H1 (cell line): ENCODE measurements around the gene C11orf54. TPM values are rescaled to one million over a fixed set of nuclear protein-coding genes. Genes with fewer than 3 reads are reported as not detected.

ENCODE experiments used
- ASH2L ChIP-seq: fragments of 200-600, 300-600 bp; sonication (generic); IDR thresholded peaks from one replicate; pipeline ENCODE4 v1.7.1; 2017; ENCODE audit warnings: low read length
- BCL11A ChIP-seq, 2 experiments: IDR thresholded peaks; one replicate each; pipeline ENCODE4 v1.6.1; 2011; ENCODE audit warnings: low read depth in 2 of 2, low read length in 2 of 2, mild to moderate bottlenecking in 2 of 2
- CTBP2 ChIP-seq: IDR thresholded peaks from 2 replicates; pipeline ENCODE4 v1.7.0; 2011; ENCODE audit warnings: borderline replicate concordance, mild to moderate bottlenecking, moderate library complexity, mixed read lengths, low read length; ENCODE audit not compliant: insufficient read depth, insufficient read length
- EGR1 ChIP-seq: IDR thresholded peaks from 2 replicates; pipeline ENCODE4 v1.6.1; 2011; ENCODE audit warnings: low read depth, low read length, borderline replicate concordance
- HDAC2 ChIP-seq, 2 experiments: fragments of 300-600 bp in 1 of 2; sonication (generic) in 1 of 2; IDR thresholded peaks; 2 replicates each; pipeline ENCODE4 v1.6.1; 2011 to 2012; ENCODE audit warnings: low read depth in 2 of 2, low read length in 2 of 2, mild to moderate bottlenecking in 2 of 2, moderate library complexity in 2 of 2, borderline replicate concordance in 1 of 2, inconsistent platforms in 1 of 2
- HDAC6 ChIP-seq: IDR thresholded peaks from one replicate; pipeline ENCODE4 v1.7.1; 2012; ENCODE audit warnings: low read depth, mild to moderate bottlenecking, inconsistent platforms, low read length, moderate library complexity
- JUN ChIP-seq: IDR thresholded peaks from 2 replicates; pipeline ENCODE4 v1.6.1; 2011; ENCODE audit warnings: low read depth, mild to moderate bottlenecking, improper control_type of control experiment, low read length
- KDM1A ChIP-seq: fragments of 200-600, 300-600 bp; sonication (generic); IDR thresholded peaks from 2 replicates; pipeline ENCODE4 v1.7.1; 2016; ENCODE audit warnings: mild to moderate bottlenecking, low read length, borderline replicate concordance
- KDM4A ChIP-seq: IDR thresholded peaks from one replicate; pipeline ENCODE4 v1.7.1; 2012; ENCODE audit warnings: low read depth, mild to moderate bottlenecking, moderate library complexity, low read length, inconsistent platforms; ENCODE audit not compliant: severe bottlenecking
- KDM5A ChIP-seq: fragments of 200-600 bp; IDR thresholded peaks from 2 replicates; pipeline ENCODE4 v1.7.1; 2012; ENCODE audit warnings: mild to moderate bottlenecking, low read length, inconsistent platforms, mixed read lengths
- POU5F1 ChIP-seq: IDR thresholded peaks from 2 replicates; pipeline ENCODE4 v1.6.1; 2011; ENCODE audit warnings: low read depth, mild to moderate bottlenecking, low read length, moderate library complexity
- SAP30 ChIP-seq: fragments of 300-600 bp; sonication (generic); IDR thresholded peaks from 2 replicates; pipeline ENCODE4 v1.7.1; 2012; ENCODE audit warnings: low read length, moderate library complexity, mild to moderate bottlenecking, inconsistent platforms; ENCODE audit not compliant: insufficient read depth, insufficient replicate concordance
- SIX5 ChIP-seq: IDR thresholded peaks from 2 replicates; pipeline ENCODE4 v1.6.1; 2011; ENCODE audit warnings: mild to moderate bottlenecking, low read depth, low read length
- SP2 ChIP-seq: IDR thresholded peaks from 2 replicates; pipeline ENCODE4 v1.6.1; 2012; ENCODE audit warnings: mild to moderate bottlenecking, low read length, inconsistent platforms
- SP4 ChIP-seq: IDR thresholded peaks from 2 replicates; pipeline ENCODE4 v1.6.1; 2012; ENCODE audit warnings: low read length, inconsistent platforms
- TAF7 ChIP-seq: optimal IDR thresholded peaks from 2 replicates; pipeline ENCODE3; 2011; ENCODE audit warnings: low read depth, mild to moderate bottlenecking, inconsistent platforms, low read length, moderate library complexity, borderline replicate concordance
- USF2 ChIP-seq: IDR thresholded peaks from 2 replicates; pipeline ENCODE4 v1.6.1; 2011; ENCODE audit warnings: low read length, improper control_type of control experiment
- polyA plus RNA-seq, 7 experiments: library from polyadenylated mRNA; depleted of rRNA in 3 of 7; stranded (reverse) in 5 of 7; unstranded in 2 of 7; fragments of >200 nt in 5 of 7; fragments of 200-250 nt in 2 of 7; gene quantifications; 1 replicate in 5 of 7; 2 replicates in 1 of 7; 4 replicates in 1 of 7; pipeline versions ENCODE4 v1.2.1 to v1.2.3, GENCODE V29; 2011 to 2013; ENCODE audit warnings: missing spikeins in 2 of 7, mixed read lengths in 2 of 7
- total RNA-seq: library from RNA; stranded (reverse); fragmentation: NEBNext Ultra II Directional; extraction: Animal tissue kit (Norgen Biotek cat#: 25700); gene quantifications from 2 replicates; pipeline ENCODE4 v1.2.1, GENCODE V29; 2021
- TF ChIP-seq, protein P1 (sequence below): IDR thresholded peaks from 2 replicates; pipeline ENCODE4 v1.6.1; 2012; ENCODE audit warnings: inconsistent platforms
- TF ChIP-seq, protein P2 (sequence below): IDR thresholded peaks from 2 replicates; pipeline ENCODE4 v1.6.1; 2012; ENCODE audit warnings: inconsistent platforms

The C11orf54 gene
- total and polyA plus RNA-seq, 2 of the 8 experiments (the other 6 are each of a cell fraction or from before 2014, with no cell fraction given): 14.7 to 24.5 TPM

GRCh38 chr11:93712678-93713077, 28.8 kb upstream of the C11orf54 start (continued):
- no peak for TF ChIP-seq KDM1A
- TF ChIP-seq BCL11A (IDR thresholded peaks at IDR 0.05; ENCODE audit: low read depth in 2 of 2, low read length in 2 of 2): no peak
- no peak for TF ChIP-seq SP2
- TF ChIP-seq SAP30: no peak
- TF ChIP-seq, protein P1, sequence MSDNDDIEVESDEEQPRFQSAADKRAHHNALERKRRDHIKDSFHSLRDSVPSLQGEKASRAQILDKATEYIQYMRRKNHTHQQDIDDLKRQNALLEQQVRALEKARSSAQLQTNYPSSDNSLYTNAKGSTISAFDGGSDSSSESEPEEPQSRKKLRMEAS: no peak
- no peak for TF ChIP-seq KDM4A
- no peak for TF ChIP-seq HDAC6
- TF ChIP-seq SIX5: no peak
- TF ChIP-seq ASH2L: no peak
- no peak for TF ChIP-seq SP4
- no peak for TF ChIP-seq JUN
- no peak for TF ChIP-seq POU5F1
- TF ChIP-seq, protein P2, sequence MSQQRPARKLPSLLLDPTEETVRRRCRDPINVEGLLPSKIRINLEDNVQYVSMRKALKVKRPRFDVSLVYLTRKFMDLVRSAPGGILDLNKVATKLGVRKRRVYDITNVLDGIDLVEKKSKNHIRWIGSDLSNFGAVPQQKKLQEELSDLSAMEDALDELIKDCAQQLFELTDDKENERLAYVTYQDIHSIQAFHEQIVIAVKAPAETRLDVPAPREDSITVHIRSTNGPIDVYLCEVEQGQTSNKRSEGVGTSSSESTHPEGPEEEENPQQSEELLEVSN: no peak
- no peak for TF ChIP-seq HDAC2 (IDR thresholded peaks at IDR 0.05; ENCODE audit: borderline replicate concordance in 1 of 2, low read depth in 2 of 2, low read length in 2 of 2)
- no peak for TF ChIP-seq TAF7
- TF ChIP-seq EGR1: no peak
- TF ChIP-seq CTBP2: no peak
- TF ChIP-seq KDM5A: no peak
- TF ChIP-seq USF2: no peak
